ENCODE data around the gene LRIT3.

Gene LRIT3

DNA sequence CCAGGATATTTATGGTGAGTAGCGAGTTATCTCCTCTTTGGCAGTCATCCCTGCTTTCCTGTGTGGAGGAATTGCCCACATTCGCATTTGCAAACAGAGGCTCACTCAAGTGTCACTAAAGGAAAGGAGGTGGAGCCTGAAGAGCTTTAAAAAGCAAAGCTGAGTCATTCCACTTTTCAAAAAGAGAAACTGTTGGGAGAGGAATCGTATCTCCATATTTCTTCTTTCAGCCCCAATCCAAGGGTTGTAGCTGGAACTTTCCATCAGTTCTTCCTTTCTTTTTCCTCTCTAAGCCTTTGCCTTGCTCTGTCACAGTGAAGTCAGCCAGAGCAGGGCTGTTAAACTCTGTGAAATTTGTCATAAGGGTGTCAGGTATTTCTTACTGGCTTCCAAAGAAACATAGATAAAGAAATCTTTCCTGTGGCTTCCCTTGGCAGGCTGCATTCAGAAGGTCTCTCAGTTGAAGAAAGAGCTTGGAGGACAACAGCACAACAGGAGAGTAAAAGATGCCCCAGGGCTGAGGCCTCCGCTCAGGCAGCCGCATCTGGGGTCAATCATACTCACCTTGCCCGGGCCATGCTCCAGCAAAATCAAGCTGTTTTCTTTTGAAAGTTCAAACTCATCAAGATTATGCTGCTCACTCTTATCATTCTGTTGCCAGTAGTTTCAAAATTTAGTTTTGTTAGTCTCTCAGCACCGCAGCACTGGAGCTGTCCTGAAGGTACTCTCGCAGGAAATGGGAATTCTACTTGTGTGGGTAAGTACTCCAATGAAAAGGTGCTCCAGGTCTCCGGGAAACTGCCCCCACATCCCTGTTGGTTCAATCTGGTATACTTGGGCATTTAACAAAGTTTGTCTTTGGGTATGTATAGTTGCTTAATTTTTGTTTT, 65.0 kb downstream of the LRIT3 start, which contains the start of gene EGF:
Gene EGF, plus strand, starts transcription at position 178 of the 890 bp plus-strand sequence. Its CDS starts 453 bp downstream, at position 631.
- no peak for DNase-seq

DNA sequence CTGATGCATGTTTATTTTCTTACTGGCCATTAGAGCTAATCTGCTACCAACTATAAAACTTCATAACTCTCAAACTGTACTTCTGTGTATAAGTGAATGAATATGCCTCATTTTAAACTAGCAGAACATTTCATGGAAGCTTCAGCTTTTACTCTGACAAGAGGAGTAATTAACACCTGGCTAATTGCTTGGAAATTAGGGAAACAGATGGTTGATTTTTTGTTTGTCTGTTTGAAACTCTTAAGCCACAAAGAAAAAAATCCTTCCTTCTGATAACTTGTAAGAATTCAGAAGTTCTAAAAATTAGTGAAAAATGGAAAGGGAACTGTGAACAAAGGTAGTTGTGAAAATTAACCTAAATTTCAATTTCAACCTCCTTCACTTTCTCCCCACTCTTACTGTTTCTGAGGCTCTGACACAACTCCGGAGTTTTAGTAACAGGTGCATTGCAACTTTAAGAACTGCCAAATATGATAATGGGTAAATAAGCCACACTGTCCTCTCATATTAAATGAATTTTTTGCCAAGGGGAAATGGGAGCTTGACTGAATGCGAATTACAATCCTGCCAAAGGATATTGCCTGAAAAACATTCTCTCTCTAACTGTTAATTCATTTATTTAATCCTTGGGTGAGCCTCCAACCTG, 65.8 kb downstream of the LRIT3 start:
- DNase-seq = no peak

DNA sequence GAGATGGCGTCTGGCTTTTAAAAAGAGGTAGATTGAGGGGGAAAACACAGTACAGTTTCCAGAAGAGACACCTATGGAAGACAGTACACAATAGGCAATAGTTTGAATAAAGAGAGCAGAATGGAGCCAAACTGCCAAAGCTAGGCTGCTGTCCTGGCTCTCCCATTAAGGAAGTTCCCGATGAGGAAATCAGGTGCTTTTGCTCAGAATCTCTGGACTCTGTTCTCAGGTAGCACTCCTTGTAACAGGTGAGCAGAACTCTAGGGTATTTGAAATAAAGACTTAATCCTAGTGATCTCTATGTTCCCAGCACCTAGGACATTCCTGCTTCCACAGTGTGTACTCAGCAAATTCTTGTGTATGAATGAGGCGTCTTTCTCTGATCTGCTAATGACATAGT, 66.4 kb downstream of the LRIT3 start:
- no peak for DNase-seq

DNA sequence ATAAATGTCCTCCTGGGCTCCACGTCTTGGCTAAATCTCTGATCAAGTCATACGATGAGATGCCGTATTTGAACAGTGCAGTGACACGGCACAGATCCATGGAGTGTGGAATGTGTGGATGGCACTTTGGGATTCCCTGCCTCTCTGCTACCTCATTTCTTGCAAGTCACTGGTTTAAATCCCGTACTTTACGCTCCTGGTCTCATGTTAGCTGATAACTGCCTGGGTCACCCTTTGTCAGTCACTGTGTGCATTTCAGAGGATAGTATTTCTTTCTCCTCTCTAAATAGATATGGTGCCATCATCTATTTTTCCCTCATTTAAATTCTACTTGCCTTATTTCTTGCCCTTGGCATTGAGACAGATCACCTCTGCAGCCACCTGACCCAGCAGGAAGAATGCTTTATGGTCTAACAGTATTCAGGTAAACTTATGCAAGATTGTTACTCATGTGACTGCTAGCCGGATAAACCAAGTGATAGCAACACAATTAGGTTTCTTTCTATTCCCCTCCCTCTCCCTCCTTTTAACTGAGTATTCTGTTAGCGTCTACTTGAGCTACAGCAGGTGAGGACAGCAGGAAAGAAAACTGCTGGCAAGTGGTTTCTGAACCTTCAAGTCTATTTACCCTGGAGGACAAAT, 67.6 kb downstream of the LRIT3 start:
- no peak for DNase-seq

DNA sequence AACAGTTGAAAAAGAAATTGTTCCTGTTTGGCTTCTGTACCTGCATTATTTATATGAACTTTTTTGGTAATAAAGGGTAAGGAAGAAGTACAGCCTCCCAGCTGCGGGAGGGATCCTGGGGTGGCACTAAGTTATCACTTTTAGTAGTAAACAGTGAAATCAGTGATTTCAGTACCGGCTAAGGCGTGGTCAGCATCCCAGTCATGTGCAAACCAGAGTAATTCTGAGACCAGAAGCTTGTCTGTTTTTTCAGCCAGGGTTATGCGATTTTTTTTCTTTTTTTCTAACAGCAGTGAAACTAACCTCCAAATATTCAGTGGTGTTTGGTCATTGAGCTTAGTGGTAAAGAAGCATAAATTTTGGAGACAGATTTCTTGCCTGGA, 68.1 kb downstream of the LRIT3 start:
- DNase-seq = no peak

DNA sequence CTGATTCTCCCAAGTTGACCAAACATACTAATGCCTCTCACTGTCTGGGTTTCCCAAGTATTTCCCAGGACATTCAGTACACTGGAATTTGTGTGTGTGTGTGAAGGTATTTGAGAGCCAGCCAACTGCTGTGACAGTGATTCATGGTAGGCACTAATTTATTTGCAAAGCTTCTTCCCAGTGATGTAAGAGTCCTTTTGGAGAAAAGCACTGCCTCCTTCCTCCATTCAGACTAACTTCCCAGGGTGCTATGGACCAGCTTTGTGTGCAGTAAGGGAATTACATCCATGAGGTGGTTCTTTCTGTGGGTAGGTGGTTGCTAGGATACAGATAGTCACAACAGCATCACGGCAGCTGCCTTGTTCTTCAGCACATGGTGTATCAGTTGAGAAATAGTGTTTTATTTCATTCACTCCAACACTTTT, 73.5 kb downstream of the LRIT3 start:
- DNase-seq = no peak
